Mammary epithelial cell (primary cell): Measurements from ENCODE around the gene WSCD1.

Experiments
- EZH2 ChIP-seq: IDR thresholded peaks from 2 replicates; pipeline ENCODE4 v1.6.1; 2012; ENCODE audit warnings: low read length, inconsistent platforms, borderline replicate concordance
- TF ChIP-seq, protein P1 (sequence below), 2 donors: IDR thresholded peaks in 1 of 2; conservative IDR thresholded peaks in 1 of 2; 2 replicates each; pipeline ENCODE4 v1.5.1; 2011 to 2012; ENCODE audit warnings: inconsistent platforms in 2 of 2, low read length in 2 of 2, mild to moderate bottlenecking in 2 of 2, control low read depth in 1 of 2, low read depth in 1 of 2; ENCODE audit not compliant: insufficient read depth in 1 of 2; ENCODE audit errors: extremely low read depth in 1 of 2

DNA sequence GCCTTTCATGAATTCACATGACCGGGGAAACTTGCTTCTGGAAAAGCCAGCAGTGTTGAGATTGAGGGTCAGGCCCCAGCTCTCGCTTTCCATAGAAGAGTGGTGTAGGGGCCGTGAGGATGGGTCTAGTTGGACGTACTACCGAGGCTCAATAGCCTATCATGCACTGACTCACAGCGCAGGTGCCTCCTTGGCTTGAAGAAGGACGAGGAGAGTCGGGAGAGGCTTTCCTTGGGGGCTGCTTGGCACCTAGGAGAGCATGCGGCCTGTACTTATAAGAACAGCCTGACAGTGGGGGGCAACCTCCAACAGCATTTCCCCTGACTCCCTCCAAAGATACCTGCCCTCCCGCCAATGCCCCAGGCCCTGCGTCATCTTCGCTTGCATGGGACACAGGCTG, 37.6 kb downstream of the WSCD1 start:
- TF ChIP-seq, protein P1, sequence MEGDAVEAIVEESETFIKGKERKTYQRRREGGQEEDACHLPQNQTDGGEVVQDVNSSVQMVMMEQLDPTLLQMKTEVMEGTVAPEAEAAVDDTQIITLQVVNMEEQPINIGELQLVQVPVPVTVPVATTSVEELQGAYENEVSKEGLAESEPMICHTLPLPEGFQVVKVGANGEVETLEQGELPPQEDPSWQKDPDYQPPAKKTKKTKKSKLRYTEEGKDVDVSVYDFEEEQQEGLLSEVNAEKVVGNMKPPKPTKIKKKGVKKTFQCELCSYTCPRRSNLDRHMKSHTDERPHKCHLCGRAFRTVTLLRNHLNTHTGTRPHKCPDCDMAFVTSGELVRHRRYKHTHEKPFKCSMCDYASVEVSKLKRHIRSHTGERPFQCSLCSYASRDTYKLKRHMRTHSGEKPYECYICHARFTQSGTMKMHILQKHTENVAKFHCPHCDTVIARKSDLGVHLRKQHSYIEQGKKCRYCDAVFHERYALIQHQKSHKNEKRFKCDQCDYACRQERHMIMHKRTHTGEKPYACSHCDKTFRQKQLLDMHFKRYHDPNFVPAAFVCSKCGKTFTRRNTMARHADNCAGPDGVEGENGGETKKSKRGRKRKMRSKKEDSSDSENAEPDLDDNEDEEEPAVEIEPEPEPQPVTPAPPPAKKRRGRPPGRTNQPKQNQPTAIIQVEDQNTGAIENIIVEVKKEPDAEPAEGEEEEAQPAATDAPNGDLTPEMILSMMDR (conservative IDR thresholded peaks at IDR 0.05 in 1 of 2, IDR thresholded peaks at IDR 0.05 in 1 of 2; ENCODE audit: extremely low read depth in 1 of 2, insufficient read depth in 1 of 2, low read depth in 1 of 2, low read length in 2 of 2) = no peak
- no peak for TF ChIP-seq EZH2
